ENCODE data around the gene SNAP47. TPM values are rescaled to one million over a fixed set of nuclear protein-coding genes. Genes with fewer than 3 reads are reported as not detected.

Gene SNAP47
- total RNA-seq, 4 donors from 2014 or later, result 25.2 to 41.9 (median 34.7) TPM

GRCh38 chr1:227731241-227731677 is 4.0 kb upstream of the SNAP47 start:
- TF ChIP-seq POLR2A (IDR thresholded peaks at IDR 0.05) (no peak), CTCF (IDR thresholded peaks at IDR 0.05) (no peak)
- H3K4me3 ChIP-seq (ENCODE audit: low read depth, poor library complexity, severe bottlenecking), result no peak overlapping the region
- 86 to 89% methylated on average over 6 to 10 of the region's 11 CpGs for WGBS, 2 donors
- DNase-seq (ENCODE audit: low spot score in 2 of 2), result no peak
- intact Hi-C loops (cut with DNase I; ENCODE audit: low total_unique reads), result no loop called here

DNA sequence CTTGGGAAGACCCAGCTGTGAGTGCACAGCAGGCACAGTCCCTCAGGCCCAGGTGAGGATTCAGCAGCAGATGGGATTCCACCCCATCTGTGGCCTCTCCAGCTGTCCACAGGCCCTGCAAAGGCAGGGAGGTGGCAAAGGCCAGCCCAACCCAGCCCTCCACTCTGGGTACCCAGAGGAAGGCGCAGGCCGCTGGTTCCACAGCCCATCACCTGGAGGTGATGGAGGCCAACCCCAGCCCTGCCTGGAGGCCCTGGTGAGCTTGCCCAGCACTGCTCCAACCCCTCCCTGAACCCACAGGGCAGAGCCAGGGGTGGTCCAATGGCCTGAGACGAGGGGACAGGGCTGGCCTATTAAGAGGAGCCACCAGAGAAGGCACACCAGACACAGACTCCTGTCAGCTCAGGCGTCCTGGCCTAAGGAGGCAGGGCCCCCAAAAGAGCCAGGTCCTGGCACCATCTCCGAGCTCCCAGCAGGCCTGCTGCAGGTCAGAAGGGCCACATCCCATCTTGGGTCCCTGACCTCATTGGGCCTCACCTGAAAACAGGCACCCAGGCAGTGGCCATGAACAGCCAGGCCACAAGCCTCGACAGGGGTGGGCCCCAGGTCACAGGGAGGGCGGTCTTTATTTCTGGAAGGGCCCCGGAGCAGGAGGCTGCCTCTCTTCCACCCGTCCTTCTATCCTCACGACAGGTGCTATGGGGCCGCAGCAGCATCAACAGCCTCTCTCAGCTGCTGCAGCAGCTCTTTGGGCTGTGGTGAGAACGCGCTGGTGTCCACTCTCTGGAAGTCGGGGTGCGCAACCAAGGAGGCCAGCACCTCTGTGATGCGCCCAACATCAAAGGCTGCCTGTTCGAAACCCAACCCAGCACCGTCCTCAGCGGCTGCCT is 3.3 kb upstream of the SNAP47 start:
- intact Hi-C loops (cut with DNase I; ENCODE audit: low total_unique reads), result no loop called here
- TF ChIP-seq CTCF (IDR thresholded peaks at IDR 0.05), result no peak

GRCh38 chr1:227732586-227733308 is 2.5 kb upstream of the SNAP47 start:
- intact Hi-C loops (cut with DNase I; ENCODE audit: low total_unique reads), result no loop called here
- TF ChIP-seq POLR2A (IDR thresholded peaks at IDR 0.05) (no peak), CTCF (IDR thresholded peaks at IDR 0.05) (no peak)
- WGBS, 2 donors, result 94 to 95% methylated on average over 16 to 18 of the region's 18 CpGs
- no peak overlapping the region for H3K4me3 ChIP-seq (ENCODE audit: low read depth, poor library complexity, severe bottlenecking)
- DNase-seq (ENCODE audit: low spot score in 2 of 2), result no peak

More for the DNA sequence above, 3.3 kb upstream of the SNAP47 start:
- H3K4me3 ChIP-seq (ENCODE audit: low read depth, poor library complexity, severe bottlenecking), result no peak overlapping the region
- WGBS, 2 donors, result 93% methylated on average over 14 to 17 of the region's 19 CpGs
- DNase-seq (ENCODE audit: low spot score in 2 of 2), result no peak

DNA sequence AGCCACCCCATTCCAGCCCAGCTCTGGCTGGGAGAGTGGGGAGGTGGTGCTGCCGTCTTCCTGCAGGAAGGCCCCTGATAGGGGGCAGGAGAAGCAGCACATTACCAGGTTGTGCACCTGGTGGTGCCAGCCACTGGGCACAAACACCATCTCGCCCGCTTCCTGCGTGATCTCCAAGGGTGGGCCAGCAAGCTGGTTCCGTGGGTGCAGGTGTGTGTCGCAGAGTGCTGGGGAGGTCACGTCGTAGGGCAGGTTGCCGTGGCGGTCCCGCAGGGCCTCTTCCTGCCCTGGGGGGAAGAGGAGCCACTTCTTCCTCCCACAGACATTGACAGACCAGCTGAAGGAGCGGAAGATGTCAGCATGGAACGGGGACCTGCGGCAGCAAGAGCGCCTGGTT is 1.9 kb upstream of the SNAP47 start:
- intact Hi-C loops (cut with DNase I; ENCODE audit: low total_unique reads), result no loop called here
- TF ChIP-seq CTCF (IDR thresholded peaks at IDR 0.05), result no peak
- no peak for TF ChIP-seq POLR2A (IDR thresholded peaks at IDR 0.05)
- WGBS, 2 donors, result 85 to 89% methylated on average over 15 of the region's 15 CpGs
- no peak overlapping the region for H3K4me3 ChIP-seq (ENCODE audit: low read depth, poor library complexity, severe bottlenecking)
- no peak for DNase-seq (ENCODE audit: low spot score in 2 of 2)

GRCh38 chr1:227733751-227734545 is 1.3 kb upstream of the SNAP47 start:
- no peak for DNase-seq (ENCODE audit: low spot score in 2 of 2)
- WGBS, 2 donors, result 42 to 44% methylated on average over 23 to 24 of the region's 24 CpGs
- H3K4me3 ChIP-seq (ENCODE audit: low read depth, poor library complexity, severe bottlenecking), result peak overlapping the region; percentile 97
- intact Hi-C loops (cut with DNase I; ENCODE audit: low total_unique reads), result no loop called here
- TF ChIP-seq POLR2A (IDR thresholded peaks at IDR 0.05) (no peak), CTCF (IDR thresholded peaks at IDR 0.05) (no peak)

Data from lower leg skin (tissue), 4 donors.